Skeletal muscle satellite cell (primary cell): Measurements from ENCODE around the gene CIROP.

Experiments used
- H3K27me3 ChIP-seq: 2 replicates; pipeline ENCODE4 v1.7.0; 2013; ENCODE audit warnings: low read length; ENCODE audit not compliant: control insufficient read depth, insufficient read depth
- H3K36me3 ChIP-seq: 2 replicates; pipeline ENCODE4 v1.7.0; 2013; ENCODE audit warnings: mild to moderate bottlenecking, control low read depth, low read length; ENCODE audit not compliant: insufficient read depth
- H3K4me1 ChIP-seq: 2 replicates; pipeline ENCODE4 v1.7.0; 2013; ENCODE audit warnings: low read length; ENCODE audit not compliant: control insufficient read depth, insufficient read depth
- H3K4me2 ChIP-seq: 2 replicates; pipeline ENCODE4 v1.7.0; 2013; ENCODE audit warnings: mild to moderate bottlenecking, low read length
- H3K4me3 ChIP-seq: 2 replicates; pipeline ENCODE4 v1.7.0; 2013; ENCODE audit warnings: low read length
- H3K9ac ChIP-seq: 2 replicates; pipeline ENCODE4 v1.7.0; 2013; ENCODE audit warnings: mild to moderate bottlenecking, low read depth, low read length, moderate library complexity
- H3K9me3 ChIP-seq: replicated peaks from 2 replicates; pipeline ENCODE4 v1.7.0; 2013; ENCODE audit warnings: mild to moderate bottlenecking, control low read depth, low read length

CIROP gene

GRCh38 chr14:23099212-23099861, 5.5 kb downstream of the CIROP start:
- H3K9me3 ChIP-seq: no peaks in the 10 kb centered on the region
- H3K4me1 ChIP-seq: peaks cover 14% of the 10 kb centered on the region
- H3K9ac ChIP-seq: no peak overlapping the region
- peaks cover 26% of the 10 kb centered on the region for H3K36me3 ChIP-seq
- H3K27me3 ChIP-seq: no peaks in the 10 kb centered on the region
- H3K4me3 ChIP-seq: no peak overlapping the region
- no peak overlapping the region for H3K4me2 ChIP-seq

- Histone ChIP-seq H3K9ac (no peak overlapping the region), H3K9me3 (no peaks in the 10 kb centered on the region), H3K4me1 (peaks cover 27% of the 10 kb centered on the region), H3K27me3 (no peaks in the 10 kb centered on the region), H3K4me2 (peak overlapping the region; percentile 84), H3K36me3 (peaks cover 32% of the 10 kb centered on the region), H3K4me3 (no peak overlapping the region)
Observed at GRCh38 chr14:23097786-23098185, 7.0 kb downstream of the CIROP start.

GRCh38 chr14:23095196-23096108, 9.3 kb downstream of the CIROP start, which contains the start of gene C14orf119:
C14orf119 (plus strand) TSS chr14:23095505; CDS start chr14:23097659, 2,154 bp downstream.
- Histone ChIP-seq H3K27me3 (no peaks in the 10 kb centered on the region), H3K4me3 (peak within 1 kb of the TSS; percentile 91), H3K4me2 (peak within 1 kb of the TSS; percentile 96), H3K36me3 (peaks cover 48% of the 10 kb centered on the region), H3K9ac (peak within 1 kb of the TSS; percentile 97), H3K4me1 (peaks cover 27% of the 10 kb centered on the region), H3K9me3 (no peaks in the 10 kb centered on the region)

- H3K9me3 ChIP-seq: no peaks in the 10 kb centered on the region
- H3K36me3 ChIP-seq: peaks cover 55% of the 10 kb centered on the region
- peaks cover 27% of the 10 kb centered on the region for H3K4me1 ChIP-seq
- peak within 1 kb of the TSS; percentile 91 for H3K4me3 ChIP-seq
- H3K4me2 ChIP-seq: peak within 1 kb of the TSS; percentile 96
- H3K27me3 ChIP-seq: no peaks in the 10 kb centered on the region
- H3K9ac ChIP-seq: peak within 1 kb of the TSS; percentile 97
Observed at GRCh38 chr14:23094666-23095195, 10.1 kb downstream of the CIROP start, which contains the start of gene ACIN1. ACIN1 (minus strand) TSS chr14:23095136; CDS start chr14:23095112, 24 bp downstream.

- no peaks in the 10 kb centered on the region for H3K9me3 ChIP-seq
- H3K27me3 ChIP-seq: no peaks in the 10 kb centered on the region
- peak overlapping the region; percentile 96 for H3K4me2 ChIP-seq
- H3K36me3 ChIP-seq: peaks cover 60% of the 10 kb centered on the region
- peak overlapping the region; percentile 97 for H3K9ac ChIP-seq
- H3K4me3 ChIP-seq: peak overlapping the region; percentile 91
- peaks cover 27% of the 10 kb centered on the region for H3K4me1 ChIP-seq
Observed at GRCh38 chr14:23093991-23094665, 10.7 kb downstream of the CIROP start.

- peaks cover 60% of the 10 kb centered on the region for H3K36me3 ChIP-seq
- peaks cover 27% of the 10 kb centered on the region for H3K4me1 ChIP-seq
- H3K4me2 ChIP-seq: peak overlapping the region; percentile 96
- H3K4me3 ChIP-seq: peak overlapping the region; percentile 91
- no peaks in the 10 kb centered on the region for H3K27me3 ChIP-seq
- no peaks in the 10 kb centered on the region for H3K9me3 ChIP-seq
- peak overlapping the region; percentile 97 for H3K9ac ChIP-seq
Observed at GRCh38 chr14:23093526-23093925, 11.3 kb downstream of the CIROP start.

GRCh38 chr14:23093104-23093503, 11.7 kb downstream of the CIROP start:
- Histone ChIP-seq H3K27me3 (no peaks in the 10 kb centered on the region), H3K36me3 (peaks cover 60% of the 10 kb centered on the region), H3K4me1 (peaks cover 27% of the 10 kb centered on the region), H3K9ac (peak overlapping the region; percentile 97), H3K4me3 (peak overlapping the region; percentile 91), H3K9me3 (no peaks in the 10 kb centered on the region), H3K4me2 (peak overlapping the region; percentile 96)

GRCh38 chr14:23091294-23092225, 13.2 kb downstream of the CIROP start:
- H3K4me3 ChIP-seq: no peak overlapping the region
- H3K27me3 ChIP-seq: no peaks in the 10 kb centered on the region
- no peaks in the 10 kb centered on the region for H3K9me3 ChIP-seq
- peaks cover 16% of the 10 kb centered on the region for H3K4me1 ChIP-seq
- no peak overlapping the region for H3K4me2 ChIP-seq
- H3K9ac ChIP-seq: no peak overlapping the region
- H3K36me3 ChIP-seq: peaks cover 61% of the 10 kb centered on the region

GRCh38 chr14:23090254-23090636, 14.5 kb downstream of the CIROP start:
- H3K9ac ChIP-seq: no peak overlapping the region
- H3K4me2 ChIP-seq: no peak overlapping the region
- H3K27me3 ChIP-seq: no peaks in the 10 kb centered on the region
- peaks cover 14% of the 10 kb centered on the region for H3K4me1 ChIP-seq
- H3K4me3 ChIP-seq: no peak overlapping the region
- peaks cover 73% of the 10 kb centered on the region for H3K36me3 ChIP-seq
- no peaks in the 10 kb centered on the region for H3K9me3 ChIP-seq

- H3K27me3 ChIP-seq: no peaks in the 10 kb centered on the region
- no peak overlapping the region for H3K4me3 ChIP-seq
- no peak overlapping the region for H3K9ac ChIP-seq
- peaks cover 14% of the 10 kb centered on the region for H3K4me1 ChIP-seq
- no peaks in the 10 kb centered on the region for H3K9me3 ChIP-seq
- peaks cover 78% of the 10 kb centered on the region for H3K36me3 ChIP-seq
- H3K4me2 ChIP-seq: no peak overlapping the region
Observed at GRCh38 chr14:23089498-23090253, 15.1 kb downstream of the CIROP start.
